Neural cell (in vitro differentiated cells): ENCODE measurements around the gene NR2C2AP. TPM values are rescaled to one million over a fixed set of nuclear protein-coding genes. Genes with fewer than 3 reads are reported as not detected.

Experiments
- H2AFZ ChIP-seq: fragments of 200-600, 300-800 bp; sonication (generic), shearing (Covaris generic); 2 replicates; pipeline ENCODE4 v1.6.0; 2014; ENCODE audit warnings: low read depth, mild to moderate bottlenecking, antibody characterized with exemption, low read length, moderate library complexity
- H3F3A ChIP-seq: fragments of 200-600 bp; shearing (Covaris generic); 2 replicates; pipeline ENCODE4 v1.6.1; 2016; ENCODE audit warnings: mild to moderate bottlenecking, moderate library complexity, mixed read lengths, antibody characterized with exemption, low read length; ENCODE audit not compliant: insufficient read depth, poor library complexity, severe bottlenecking
- H3K27ac ChIP-seq: fragments of 200-600, 300-800 bp; sonication (generic), shearing (Covaris generic); 2 replicates; pipeline ENCODE4 v1.5.1; 2014; ENCODE audit warnings: mild to moderate bottlenecking, low read length, moderate library complexity
- H3K27me3 ChIP-seq: fragments of 300-800, 200-600 bp; sonication (generic), shearing (Covaris generic); 2 replicates; pipeline ENCODE4 v1.6.0; 2014; ENCODE audit warnings: mild to moderate bottlenecking, low read depth, low read length, moderate library complexity; ENCODE audit not compliant: insufficient read depth
- H3K36me3 ChIP-seq: fragments of 300-800, 200-600 bp; sonication (generic), shearing (Covaris generic); 2 replicates; pipeline ENCODE4 v1.5.1; 2014; ENCODE audit warnings: mild to moderate bottlenecking, antibody characterized with exemption, low read length, moderate library complexity; ENCODE audit not compliant: insufficient read depth
- H3K4me2 ChIP-seq: fragments of 300-800, 200-600 bp; sonication (generic), shearing (Covaris generic); 2 replicates; pipeline ENCODE4 v1.6.0; 2014; ENCODE audit warnings: mild to moderate bottlenecking, low read length
- H3K4me3 ChIP-seq: fragments of 300-800, 200-600 bp; sonication (generic), shearing (Covaris generic); 2 replicates; pipeline ENCODE4 v1.5.1; 2014; ENCODE audit warnings: mild to moderate bottlenecking, low read length, moderate library complexity
- H3K79me2 ChIP-seq: fragments of 200-600 bp; shearing (Covaris generic); replicated peaks from 2 replicates; pipeline ENCODE4 v1.6.0; 2014; ENCODE audit warnings: mild to moderate bottlenecking, low read length, moderate library complexity; ENCODE audit not compliant: insufficient read depth
- H3K9ac ChIP-seq: fragments of 300-800, 200-600 bp; sonication (generic), shearing (Covaris generic); 2 replicates; pipeline ENCODE4 v1.6.1; 2016; ENCODE audit warnings: mild to moderate bottlenecking, low read length, mixed read lengths
- H3K9me2 ChIP-seq: fragments of 200-600 bp; shearing (Covaris generic); 2 replicates; pipeline ENCODE4 v1.6.1; 2016; ENCODE audit warnings: mild to moderate bottlenecking, low read length, mixed read lengths; ENCODE audit not compliant: insufficient read depth
- H3K9me3 ChIP-seq: fragments of 200-600, 300-800 bp; sonication (generic), shearing (Covaris generic); 2 replicates; pipeline ENCODE4 v1.6.1; 2016; ENCODE audit warnings: mild to moderate bottlenecking, mixed run types, low read length, moderate library complexity, mixed read lengths
- H4K20me1 ChIP-seq: fragments of 200-600 bp; shearing (Covaris generic); 2 replicates; pipeline ENCODE4 v1.6.1; 2016; ENCODE audit warnings: mild to moderate bottlenecking, mixed run types; ENCODE audit not compliant: insufficient read depth
- EP300 ChIP-seq: fragments of 450-650 bp; conservative IDR thresholded peaks from 2 replicates; pipeline ENCODE4 v1.6.1; 2014; ENCODE audit warnings: antibody characterized with exemption, mild to moderate bottlenecking, moderate library complexity; ENCODE audit not compliant: poor library complexity, severe bottlenecking
- EZH2 ChIP-seq: fragments of 200-600, 300-800 bp; shearing (Covaris generic), sonication (generic); IDR thresholded peaks from 2 replicates; pipeline ENCODE4 v1.6.1; 2014; ENCODE audit warnings: antibody characterized with exemption, low read length, borderline replicate concordance, mild to moderate bottlenecking; ENCODE audit not compliant: insufficient read depth, poor library complexity, severe bottlenecking
- MXI1 ChIP-seq: fragments of 450-650 bp; conservative IDR thresholded peaks from 2 replicates; pipeline ENCODE4 v1.6.1; 2014; ENCODE audit warnings: antibody characterized with exemption, mild to moderate bottlenecking; ENCODE audit not compliant: poor library complexity, severe bottlenecking
- POLR2AphosphoS5 ChIP-seq: IDR thresholded peaks from 2 replicates; pipeline ENCODE4 v1.6.1; 2012
- RAD21 ChIP-seq: fragments of 450-650 bp; conservative IDR thresholded peaks from 2 replicates; pipeline ENCODE4 v1.6.1; 2014; ENCODE audit warnings: antibody characterized with exemption, mild to moderate bottlenecking, moderate library complexity
- SMC3 ChIP-seq: fragments of 450-650 bp; conservative IDR thresholded peaks from 2 replicates; pipeline ENCODE4 v1.6.1; 2014; ENCODE audit warnings: antibody characterized with exemption, mild to moderate bottlenecking, moderate library complexity; ENCODE audit not compliant: poor library complexity
- TAF1 ChIP-seq: IDR thresholded peaks from 2 replicates; pipeline ENCODE4 v1.6.1; 2012; ENCODE audit warnings: low read depth
- polyA plus RNA-seq: library from polyadenylated mRNA; depleted of rRNA; stranded (reverse); fragments of >200 nt; gene quantifications from 2 replicates; pipeline ENCODE4 v1.2.3, GENCODE V29; 2014
- TF ChIP-seq, protein P1 (sequence below): fragments of 450-650 bp; IDR thresholded peaks from 2 replicates; pipeline ENCODE4 v1.5.1; 2014; ENCODE audit warnings: antibody characterized with exemption, mild to moderate bottlenecking, moderate library complexity; ENCODE audit not compliant: poor library complexity, severe bottlenecking
- TF ChIP-seq, protein P2 (sequence below): IDR thresholded peaks from 2 replicates; pipeline ENCODE4 v1.6.1; 2012; ENCODE audit warnings: borderline replicate concordance

NR2C2AP gene
- polyA plus RNA-seq, 1 donor from 2014 or later = 15.1 TPM

DNA sequence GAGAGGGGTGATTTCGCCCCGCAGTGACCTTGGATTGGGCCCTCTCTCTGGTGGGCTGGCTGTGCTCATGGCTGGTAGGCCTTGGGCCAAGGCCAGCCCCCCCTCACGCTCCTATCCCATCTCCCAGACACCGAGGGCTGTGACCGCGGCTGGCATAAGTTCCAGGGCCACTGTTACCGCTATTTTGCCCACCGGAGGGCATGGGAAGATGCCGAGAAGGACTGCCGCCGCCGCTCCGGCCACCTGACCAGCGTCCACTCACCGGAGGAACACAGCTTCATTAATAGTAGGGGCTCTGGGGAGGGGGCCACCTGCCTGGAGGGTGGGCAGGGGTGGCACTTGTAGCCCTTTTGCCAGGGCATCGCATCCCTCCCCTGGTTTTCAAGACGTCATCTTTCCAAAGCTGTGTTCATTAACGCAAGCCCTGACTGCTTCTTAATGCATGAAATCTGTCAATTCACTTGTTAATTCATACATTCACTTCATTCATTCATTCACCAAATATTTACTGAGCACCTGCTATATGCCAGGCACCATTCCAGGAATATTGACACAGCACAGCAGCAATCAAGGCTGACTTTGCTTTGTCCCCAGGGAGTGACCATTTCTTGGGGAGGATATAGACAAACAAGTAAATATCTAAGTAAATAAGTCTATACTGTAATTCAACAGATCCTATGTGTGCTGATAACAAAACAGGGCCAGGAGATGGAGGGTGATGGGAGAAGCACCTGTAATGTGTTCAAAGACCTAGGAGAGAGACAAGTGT, 35.1 kb upstream of the NR2C2AP start:
- H3K4me2 ChIP-seq = no peak overlapping the region
- TF ChIP-seq, protein P1, sequence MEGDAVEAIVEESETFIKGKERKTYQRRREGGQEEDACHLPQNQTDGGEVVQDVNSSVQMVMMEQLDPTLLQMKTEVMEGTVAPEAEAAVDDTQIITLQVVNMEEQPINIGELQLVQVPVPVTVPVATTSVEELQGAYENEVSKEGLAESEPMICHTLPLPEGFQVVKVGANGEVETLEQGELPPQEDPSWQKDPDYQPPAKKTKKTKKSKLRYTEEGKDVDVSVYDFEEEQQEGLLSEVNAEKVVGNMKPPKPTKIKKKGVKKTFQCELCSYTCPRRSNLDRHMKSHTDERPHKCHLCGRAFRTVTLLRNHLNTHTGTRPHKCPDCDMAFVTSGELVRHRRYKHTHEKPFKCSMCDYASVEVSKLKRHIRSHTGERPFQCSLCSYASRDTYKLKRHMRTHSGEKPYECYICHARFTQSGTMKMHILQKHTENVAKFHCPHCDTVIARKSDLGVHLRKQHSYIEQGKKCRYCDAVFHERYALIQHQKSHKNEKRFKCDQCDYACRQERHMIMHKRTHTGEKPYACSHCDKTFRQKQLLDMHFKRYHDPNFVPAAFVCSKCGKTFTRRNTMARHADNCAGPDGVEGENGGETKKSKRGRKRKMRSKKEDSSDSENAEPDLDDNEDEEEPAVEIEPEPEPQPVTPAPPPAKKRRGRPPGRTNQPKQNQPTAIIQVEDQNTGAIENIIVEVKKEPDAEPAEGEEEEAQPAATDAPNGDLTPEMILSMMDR = no peak
- TF ChIP-seq MXI1 (no peak), TAF1 (no peak), EZH2 (no peak), RAD21 (no peak), POLR2AphosphoS5 (no peak), EP300 (no peak), SMC3 (no peak)
- TF ChIP-seq, protein P2, sequence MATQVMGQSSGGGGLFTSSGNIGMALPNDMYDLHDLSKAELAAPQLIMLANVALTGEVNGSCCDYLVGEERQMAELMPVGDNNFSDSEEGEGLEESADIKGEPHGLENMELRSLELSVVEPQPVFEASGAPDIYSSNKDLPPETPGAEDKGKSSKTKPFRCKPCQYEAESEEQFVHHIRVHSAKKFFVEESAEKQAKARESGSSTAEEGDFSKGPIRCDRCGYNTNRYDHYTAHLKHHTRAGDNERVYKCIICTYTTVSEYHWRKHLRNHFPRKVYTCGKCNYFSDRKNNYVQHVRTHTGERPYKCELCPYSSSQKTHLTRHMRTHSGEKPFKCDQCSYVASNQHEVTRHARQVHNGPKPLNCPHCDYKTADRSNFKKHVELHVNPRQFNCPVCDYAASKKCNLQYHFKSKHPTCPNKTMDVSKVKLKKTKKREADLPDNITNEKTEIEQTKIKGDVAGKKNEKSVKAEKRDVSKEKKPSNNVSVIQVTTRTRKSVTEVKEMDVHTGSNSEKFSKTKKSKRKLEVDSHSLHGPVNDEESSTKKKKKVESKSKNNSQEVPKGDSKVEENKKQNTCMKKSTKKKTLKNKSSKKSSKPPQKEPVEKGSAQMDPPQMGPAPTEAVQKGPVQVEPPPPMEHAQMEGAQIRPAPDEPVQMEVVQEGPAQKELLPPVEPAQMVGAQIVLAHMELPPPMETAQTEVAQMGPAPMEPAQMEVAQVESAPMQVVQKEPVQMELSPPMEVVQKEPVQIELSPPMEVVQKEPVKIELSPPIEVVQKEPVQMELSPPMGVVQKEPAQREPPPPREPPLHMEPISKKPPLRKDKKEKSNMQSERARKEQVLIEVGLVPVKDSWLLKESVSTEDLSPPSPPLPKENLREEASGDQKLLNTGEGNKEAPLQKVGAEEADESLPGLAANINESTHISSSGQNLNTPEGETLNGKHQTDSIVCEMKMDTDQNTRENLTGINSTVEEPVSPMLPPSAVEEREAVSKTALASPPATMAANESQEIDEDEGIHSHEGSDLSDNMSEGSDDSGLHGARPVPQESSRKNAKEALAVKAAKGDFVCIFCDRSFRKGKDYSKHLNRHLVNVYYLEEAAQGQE = no peak
- H3K9me3 ChIP-seq = peaks cover 8% of the 10 kb centered on the region
- no peak overlapping the region for H2AFZ ChIP-seq
- no peaks in the 10 kb centered on the region for H3F3A ChIP-seq
- no peaks in the 10 kb centered on the region for H3K27me3 ChIP-seq
- H3K36me3 ChIP-seq = peaks cover 23% of the 10 kb centered on the region
- H3K9ac ChIP-seq = no peak overlapping the region
- H3K4me3 ChIP-seq = no peak overlapping the region
- no peaks in the 10 kb centered on the region for H4K20me1 ChIP-seq
- H3K79me2 ChIP-seq = no peaks in the 10 kb centered on the region
- no peak overlapping the region for H3K27ac ChIP-seq
- H3K9me2 ChIP-seq = no peaks in the 10 kb centered on the region

DNA sequence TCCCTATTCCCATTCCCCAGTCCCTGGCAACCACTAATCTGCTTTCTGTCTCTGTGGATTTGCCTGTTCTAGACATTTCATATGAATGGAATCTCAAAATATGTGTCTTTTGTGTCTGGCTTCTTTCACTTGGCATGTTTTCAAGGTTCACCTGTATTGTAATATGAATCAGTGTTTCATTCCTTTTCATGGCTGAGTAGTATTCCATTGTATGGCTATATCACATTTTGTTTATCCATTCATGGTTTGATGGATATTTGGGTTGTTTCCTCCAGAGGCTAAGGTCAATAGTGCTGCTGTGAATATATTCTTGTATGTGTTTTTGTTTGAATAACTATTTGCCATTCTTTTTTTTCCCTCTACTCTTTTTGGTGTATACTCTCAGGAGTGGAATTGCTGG, 33.0 kb upstream of the NR2C2AP start:
- Histone ChIP-seq H2AFZ (no peak overlapping the region), H3K27ac (no peak overlapping the region), H3F3A (no peaks in the 10 kb centered on the region), H3K9me2 (no peaks in the 10 kb centered on the region), H3K27me3 (no peaks in the 10 kb centered on the region), H3K79me2 (no peaks in the 10 kb centered on the region), H3K36me3 (peaks cover 29% of the 10 kb centered on the region), H3K4me2 (no peak overlapping the region), H3K4me3 (no peak overlapping the region), H3K9ac (no peak overlapping the region), H3K9me3 (peaks cover 8% of the 10 kb centered on the region), H4K20me1 (no peaks in the 10 kb centered on the region)
- TF ChIP-seq, protein P1 = no peak
- TF ChIP-seq EZH2 (no peak), MXI1 (no peak), POLR2AphosphoS5 (no peak)
- TF ChIP-seq, protein P2 = no peak
